NCI-H748 (cell line): ENCODE results near the gene TBR1.

ENCODE experiments used
- DNase-seq: peaks from one replicate; lab custom pipeline; 2025; ENCODE audit not compliant: unreplicated experiment; lab: John Stamatoyannopoulos, UW

The TBR1 gene

GRCh38 chr2:161414042-161415033, 1.8 kb upstream of the TBR1 start:
- DNase-seq: peak; percentile 86

GRCh38 chr2:161415034-161415986, 787 bp upstream of the TBR1 start:
- DNase-seq: peak; percentile 80

GRCh38 chr2:161416708-161417437, 776 bp downstream of the TBR1 start:
- peak; percentile 81 for DNase-seq

- no peak for DNase-seq
Observed at GRCh38 chr2:161417438-161418274, 1.6 kb downstream of the TBR1 start.

- DNase-seq: peak; percentile 34
Observed at GRCh38 chr2:161418275-161418714, 2.2 kb downstream of the TBR1 start.

GRCh38 chr2:161418715-161419637, 2.9 kb downstream of the TBR1 start:
- DNase-seq: peak; percentile 65

GRCh38 chr2:161419638-161420190, 3.6 kb downstream of the TBR1 start:
- DNase-seq: no peak

GRCh38 chr2:161420406-161421074, 4.4 kb downstream of the TBR1 start:
- no peak for DNase-seq

- DNase-seq: no peak
Observed at GRCh38 chr2:161421686-161422085, 5.6 kb downstream of the TBR1 start.

GRCh38 chr2:161422816-161423403, 6.8 kb downstream of the TBR1 start:
- no peak for DNase-seq

GRCh38 chr2:161423421-161424393, 7.6 kb downstream of the TBR1 start:
- no peak for DNase-seq

- no peak for DNase-seq
Observed at GRCh38 chr2:161424394-161424769, 8.3 kb downstream of the TBR1 start.

- no peak for DNase-seq
Observed at GRCh38 chr2:161424891-161425727, 9.0 kb downstream of the TBR1 start.

GRCh38 chr2:161425728-161426454, 9.8 kb downstream of the TBR1 start:
- no peak for DNase-seq

- no peak for DNase-seq
Observed at GRCh38 chr2:161426455-161426921, 10.4 kb downstream of the TBR1 start.
